ENCODE results near the gene ABLIM3. TPM values are rescaled to one million over a fixed set of nuclear protein-coding genes. Genes with fewer than 3 reads are reported as not detected.

ABLIM3 gene
- total and polyA plus RNA-seq, 2 of the 8 experiments (the other 6 are each of a cell fraction or from before 2014, with no cell fraction given), result 0.36 to 0.56 TPM

GRCh38 chr5:149172261-149172660 is 31.0 kb downstream of the ABLIM3 start:
- H3K27me3 ChIP-seq (replicated peaks in 1 of 4; ENCODE audit: control insufficient read depth in 3 of 4, extremely low read depth in 1 of 4, insufficient read depth in 3 of 4, low read length in 3 of 4), result peaks cover 0 to 2% (median 0%) of the 10 kb centered on the region in 4 experiments; a peak in 1 of 7 replicates
- H3K36me3 ChIP-seq (ENCODE audit: control insufficient read depth in 2 of 4, insufficient read depth in 4 of 4, low read length in 3 of 4), result no peaks in the 10 kb centered on the region
- H3K27ac ChIP-seq (ENCODE audit: low read depth, low read length), result no peak overlapping the region
- no peak overlapping the region for H3K9ac ChIP-seq (replicated peaks in 1 of 4; ENCODE audit: extremely low read depth in 1 of 4, low read depth in 3 of 4, low read length in 3 of 4)
- H4K5ac ChIP-seq (ENCODE audit: insufficient read length, low read depth, low read length), result no peak overlapping the region
- no peak overlapping the region for H2BK15ac ChIP-seq (ENCODE audit: low read length)
- ChIA-PET POLR2A (ENCODE audit: partially characterized antibody) (no interaction called here), CTCF (ENCODE audit: partially characterized antibody) (no interaction called here)
- no peaks in the 10 kb centered on the region for H3K79me1 ChIP-seq (ENCODE audit: low read depth, low read length)
- no peak overlapping the region for H2AFZ ChIP-seq (ENCODE audit: low read length)
- H4K20me1 ChIP-seq (replicated peaks in 1 of 2; ENCODE audit: control insufficient read depth in 1 of 2, insufficient read depth in 2 of 2, low read length in 2 of 2), result no peaks in the 10 kb centered on the region
- H2BK20ac ChIP-seq (ENCODE audit: low read length), result no peak overlapping the region
- DNase-seq (ENCODE audit: low read depth in 1 of 2, low spot score in 2 of 2), result no peak
- no peak overlapping the region for H3K4ac ChIP-seq (replicated peaks; ENCODE audit: insufficient read length, low read depth, low read length)
- H3K56ac ChIP-seq (replicated peaks; ENCODE audit: insufficient read length, low read depth, low read length), result no peak overlapping the region
- no peak overlapping the region for H3K14ac ChIP-seq (ENCODE audit: insufficient read length)
- no peaks in the 10 kb centered on the region for H3K23me2 ChIP-seq (ENCODE audit: low read depth, low read length)
- no peak overlapping the region for H3K18ac ChIP-seq (ENCODE audit: extremely low read depth, low read length)
- H3K23ac ChIP-seq (ENCODE audit: insufficient read length), result no peak overlapping the region
- no peak overlapping the region for H2BK5ac ChIP-seq (ENCODE audit: low read depth, low read length)
- no peak overlapping the region for H4K91ac ChIP-seq (replicated peaks; ENCODE audit: insufficient read length, low read length)
- H2BK12ac ChIP-seq (ENCODE audit: low read depth, low read length), result no peak overlapping the region
- no peaks in the 10 kb centered on the region for H3K9me3 ChIP-seq (ENCODE audit: insufficient read depth in 2 of 2, low read depth in 1 of 2, low read length in 1 of 2)
- H3K4me2 ChIP-seq (ENCODE audit: insufficient read depth in 1 of 2, low read depth in 2 of 2, low read length in 2 of 2), result no peak overlapping the region
- H3K79me2 ChIP-seq (ENCODE audit: control insufficient read depth in 1 of 2, insufficient read depth in 2 of 2, low read length in 2 of 2), result no peaks in the 10 kb centered on the region
- H2AK5ac ChIP-seq (ENCODE audit: low read depth, low read length), result no peak overlapping the region
- no peak overlapping the region for H3K4me3 ChIP-seq (ENCODE audit: extremely low read depth in 1 of 4, insufficient read depth in 2 of 4, low read depth in 3 of 4, low read length in 4 of 4)
- no peak for FAIRE-seq
- H4K8ac ChIP-seq (ENCODE audit: extremely low read depth, insufficient read depth, low read length), result no peak overlapping the region
- no peaks in the 10 kb centered on the region for H3K4me1 ChIP-seq (replicated peaks in 1 of 4; ENCODE audit: control insufficient read depth in 3 of 4, insufficient read depth in 4 of 4, low read length in 3 of 4)
- H2BK120ac ChIP-seq (replicated peaks; ENCODE audit: low read depth, low read length), result no peak overlapping the region
- WGBS, 2 experiments (ENCODE audit: extremely low coverage in 1 of 2, insufficient coverage in 1 of 2, insufficient read length in 1 of 2, insufficient replicate concordance in 2 of 2, low coverage in 1 of 2, low lambda C conversion rate in 2 of 2, missing lambda C conversion rate in 1 of 2), result 68% methylated on average over 4 of the region's 4 CpGs; no CpG with 5 or more reads in 1 of the 2 experiments
- TF ChIP-seq NRF1 (IDR thresholded peaks at IDR 0.05; ENCODE audit: low read depth, low read length) (no peak), RXRA (IDR thresholded peaks at IDR 0.05; ENCODE audit: insufficient read depth, low read depth, low read length) (no peak), FOSL1 (IDR thresholded peaks at IDR 0.05; ENCODE audit: insufficient read depth, low read depth, low read length) (no peak), MAX (IDR thresholded peaks at IDR 0.05) (no peak), POLR2AphosphoS5 (IDR thresholded peaks at IDR 0.05; ENCODE audit: low read depth, low read length) (no peak), TAF7 (optimal IDR thresholded peaks at IDR 0.05; ENCODE audit: borderline replicate concordance, low read depth, low read length) (no peak), YY1 (IDR thresholded peaks at IDR 0.05; ENCODE audit: low read depth, low read length) (no peak), KDM5A (IDR thresholded peaks at IDR 0.05; ENCODE audit: low read length) (no peak), CEBPB (IDR thresholded peaks at IDR 0.05; ENCODE audit: low read depth, low read length) (no peak), HDAC2 (IDR thresholded peaks at IDR 0.05; ENCODE audit: borderline replicate concordance in 1 of 2, low read depth in 2 of 2, low read length in 2 of 2) (no peak), SP4 (IDR thresholded peaks at IDR 0.05; ENCODE audit: low read length) (no peak), ZNF274 (IDR thresholded peaks at IDR 0.05; ENCODE audit: borderline replicate concordance, extremely low read depth, low read length) (no peak)
- TF ChIP-seq, protein P1, sequence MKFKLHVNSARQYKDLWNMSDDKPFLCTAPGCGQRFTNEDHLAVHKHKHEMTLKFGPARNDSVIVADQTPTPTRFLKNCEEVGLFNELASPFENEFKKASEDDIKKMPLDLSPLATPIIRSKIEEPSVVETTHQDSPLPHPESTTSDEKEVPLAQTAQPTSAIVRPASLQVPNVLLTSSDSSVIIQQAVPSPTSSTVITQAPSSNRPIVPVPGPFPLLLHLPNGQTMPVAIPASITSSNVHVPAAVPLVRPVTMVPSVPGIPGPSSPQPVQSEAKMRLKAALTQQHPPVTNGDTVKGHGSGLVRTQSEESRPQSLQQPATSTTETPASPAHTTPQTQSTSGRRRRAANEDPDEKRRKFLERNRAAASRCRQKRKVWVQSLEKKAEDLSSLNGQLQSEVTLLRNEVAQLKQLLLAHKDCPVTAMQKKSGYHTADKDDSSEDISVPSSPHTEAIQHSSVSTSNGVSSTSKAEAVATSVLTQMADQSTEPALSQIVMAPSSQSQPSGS (IDR thresholded peaks at IDR 0.05; ENCODE audit: low read length), result no peak
